Measurements from ENCODE around the gene RNF207. TPM values are rescaled to one million over a fixed set of nuclear protein-coding genes. Genes with fewer than 3 reads are reported as not detected.

The RNF207 gene
- total RNA-seq, 2 experiments from 2014 or later, result 12.4 to 36.7 TPM

GRCh38 chr1:6167391-6168303 lies 38.3 kb upstream of the RNF207 start:
- Mint-ChIP-seq H3K36me3 (no peaks in the 10 kb centered on the region), H3K27me3 (peaks cover 4% of the 10 kb centered on the region), H3K27ac (no peak overlapping the region), H3K4me3 (no peak overlapping the region), H3K4me1 (no peaks in the 10 kb centered on the region), H3K9me3 (ENCODE audit: low read depth) (no peaks in the 10 kb centered on the region)
- DNase-seq (no peak), ATAC-seq (no peak)
- CTCF ChIA-PET, result no interaction called here

DNA sequence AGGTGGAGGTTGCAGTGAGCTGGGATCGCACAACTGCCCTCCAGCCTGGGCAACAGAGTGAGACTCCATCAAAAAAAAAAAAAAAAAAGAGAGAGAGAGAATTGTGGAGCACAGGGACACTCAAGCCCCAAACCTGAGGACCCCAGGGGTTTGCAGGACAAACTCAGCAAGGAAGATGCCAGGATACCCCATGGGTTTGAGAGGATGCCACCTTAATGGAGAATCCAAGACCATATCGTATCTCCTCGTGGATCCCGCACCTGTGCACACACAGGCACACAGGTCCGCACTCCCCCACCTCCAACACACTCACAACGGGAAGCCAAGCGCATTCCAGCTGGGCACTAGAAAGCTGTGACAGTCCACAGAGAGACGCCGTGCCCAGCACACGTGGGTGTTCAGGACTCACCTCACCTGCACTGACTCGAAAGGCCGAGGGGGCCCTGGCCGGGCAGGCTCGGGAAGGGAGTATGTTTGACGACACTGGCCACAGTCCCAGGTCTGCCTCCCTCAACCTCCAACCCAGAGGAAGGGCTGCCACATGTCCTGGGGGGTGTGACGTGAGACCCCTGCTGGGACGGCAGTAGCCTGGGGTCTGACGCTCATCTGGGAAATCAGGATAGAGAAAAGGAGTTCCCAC lies 36.9 kb upstream of the RNF207 start:
- ATAC-seq, result no peak
- Mint-ChIP-seq H3K9me3 (ENCODE audit: low read depth) (no peaks in the 10 kb centered on the region), H3K4me3 (no peak overlapping the region), H3K36me3 (no peaks in the 10 kb centered on the region), H3K27ac (no peak overlapping the region), H3K4me1 (no peaks in the 10 kb centered on the region), H3K27me3 (peaks cover 4% of the 10 kb centered on the region)
- CTCF ChIA-PET, result no interaction called here
- DNase-seq, result no peak

GRCh38 chr1:6170116-6170741 lies 35.7 kb upstream of the RNF207 start:
- no peaks in the 10 kb centered on the region for H3K4me1 Mint-ChIP-seq
- CTCF ChIA-PET, result no interaction called here
- ATAC-seq, result no peak

DNA sequence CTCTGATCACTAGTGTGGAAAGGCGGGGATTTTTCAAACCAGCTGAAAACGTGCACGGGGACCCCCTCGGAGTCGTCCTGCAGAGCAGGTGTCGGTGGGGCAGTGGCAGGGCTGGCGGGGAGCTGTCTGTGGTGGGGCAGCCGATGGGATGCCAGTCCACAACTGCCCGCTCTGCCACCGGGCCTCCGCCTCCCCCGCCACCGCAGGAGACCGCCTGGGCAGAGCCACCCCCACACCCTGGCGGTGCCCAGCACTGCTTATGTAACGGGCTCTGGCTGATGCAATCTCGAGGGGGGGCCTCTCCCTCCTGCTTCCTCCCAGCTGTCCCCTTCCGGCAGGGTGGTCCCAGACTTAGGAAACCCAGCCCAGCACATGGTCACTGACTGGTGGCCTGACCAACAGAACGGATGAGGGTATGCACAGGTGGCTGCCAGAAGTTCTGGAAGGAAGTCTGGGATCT lies 35.1 kb upstream of the RNF207 start:
- ATAC-seq (no peak), DNase-seq (no peak)
- Mint-ChIP-seq H3K9me3 (ENCODE audit: low read depth) (no peaks in the 10 kb centered on the region), H3K27me3 (peaks cover 2% of the 10 kb centered on the region), H3K4me1 (no peaks in the 10 kb centered on the region), H3K27ac (no peak overlapping the region), H3K4me3 (no peak overlapping the region), H3K36me3 (no peaks in the 10 kb centered on the region)
- CTCF ChIA-PET, result no interaction called here

More at GRCh38 chr1:6170116-6170741, 35.7 kb upstream of the RNF207 start:
- Mint-ChIP-seq H3K4me3 (no peak overlapping the region), H3K27me3 (peaks cover 2% of the 10 kb centered on the region), H3K9me3 (ENCODE audit: low read depth) (no peaks in the 10 kb centered on the region), H3K27ac (no peak overlapping the region), H3K36me3 (no peaks in the 10 kb centered on the region)
- no peak for DNase-seq

DNA sequence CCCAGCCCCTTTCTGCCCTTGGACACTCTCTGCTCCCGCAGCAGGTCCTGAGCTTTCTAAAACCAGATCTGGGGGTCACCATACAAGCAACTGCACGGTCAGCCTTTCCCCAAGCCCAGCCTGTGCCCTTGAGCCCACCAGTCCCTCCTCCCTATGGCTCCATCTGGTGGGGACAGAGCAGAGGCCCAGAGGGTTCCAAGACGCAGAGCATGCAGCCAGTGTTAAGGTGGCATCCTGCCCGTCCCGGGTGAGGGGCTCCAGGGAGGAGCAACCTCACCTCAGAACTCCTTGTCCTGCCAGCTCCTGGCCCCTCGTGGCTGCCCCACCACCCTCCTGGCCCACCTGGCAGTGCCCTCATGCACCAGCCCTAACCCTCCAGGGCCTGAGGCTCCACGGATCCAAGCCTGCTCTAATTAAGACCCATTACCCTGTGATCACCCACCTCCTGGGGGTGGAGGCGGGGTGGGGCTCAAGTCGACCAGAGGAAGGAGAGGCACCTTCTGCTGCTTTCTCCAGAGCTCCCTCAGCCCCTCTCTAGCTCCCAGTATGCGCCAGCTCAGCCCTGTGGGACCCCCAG lies 34.3 kb upstream of the RNF207 start:
- Mint-ChIP-seq H3K27ac (no peak overlapping the region), H3K27me3 (peaks cover 2% of the 10 kb centered on the region), H3K36me3 (no peaks in the 10 kb centered on the region), H3K4me1 (no peaks in the 10 kb centered on the region), H3K4me3 (no peak overlapping the region), H3K9me3 (ENCODE audit: low read depth) (no peaks in the 10 kb centered on the region)
- no peak for ATAC-seq
- CTCF ChIA-PET, result no interaction called here
- no peak for DNase-seq

DNA sequence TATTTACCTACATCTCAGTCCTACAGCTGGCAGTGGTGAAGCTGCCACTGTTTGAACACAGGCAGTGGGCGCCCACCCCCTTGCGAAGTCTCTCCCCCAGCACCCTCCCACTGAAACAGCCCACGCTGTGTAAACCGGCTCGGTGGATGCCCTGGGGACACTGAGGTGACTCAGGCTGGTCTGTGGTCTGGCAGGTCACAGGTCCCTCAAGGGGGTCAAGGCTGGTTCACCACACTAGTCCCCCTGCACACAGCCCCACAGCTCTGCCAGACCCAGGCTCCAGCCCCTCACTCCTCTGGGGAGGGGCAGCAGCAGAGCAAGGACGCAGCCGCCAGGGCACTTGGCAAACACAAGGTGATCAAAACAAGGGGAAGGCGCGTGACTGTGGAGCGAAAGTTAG lies 33.4 kb upstream of the RNF207 start:
- DNase-seq (no peak), ATAC-seq (no peak)
- H3K36me3 Mint-ChIP-seq, result no peaks in the 10 kb centered on the region
- no peaks in the 10 kb centered on the region for H3K9me3 Mint-ChIP-seq (ENCODE audit: low read depth)
- no peak overlapping the region for H3K4me3 Mint-ChIP-seq
- CTCF ChIA-PET, result no interaction called here
- no peak overlapping the region for H3K27ac Mint-ChIP-seq
- H3K4me1 Mint-ChIP-seq, result no peaks in the 10 kb centered on the region
- peaks cover 7% of the 10 kb centered on the region for H3K27me3 Mint-ChIP-seq

DNA sequence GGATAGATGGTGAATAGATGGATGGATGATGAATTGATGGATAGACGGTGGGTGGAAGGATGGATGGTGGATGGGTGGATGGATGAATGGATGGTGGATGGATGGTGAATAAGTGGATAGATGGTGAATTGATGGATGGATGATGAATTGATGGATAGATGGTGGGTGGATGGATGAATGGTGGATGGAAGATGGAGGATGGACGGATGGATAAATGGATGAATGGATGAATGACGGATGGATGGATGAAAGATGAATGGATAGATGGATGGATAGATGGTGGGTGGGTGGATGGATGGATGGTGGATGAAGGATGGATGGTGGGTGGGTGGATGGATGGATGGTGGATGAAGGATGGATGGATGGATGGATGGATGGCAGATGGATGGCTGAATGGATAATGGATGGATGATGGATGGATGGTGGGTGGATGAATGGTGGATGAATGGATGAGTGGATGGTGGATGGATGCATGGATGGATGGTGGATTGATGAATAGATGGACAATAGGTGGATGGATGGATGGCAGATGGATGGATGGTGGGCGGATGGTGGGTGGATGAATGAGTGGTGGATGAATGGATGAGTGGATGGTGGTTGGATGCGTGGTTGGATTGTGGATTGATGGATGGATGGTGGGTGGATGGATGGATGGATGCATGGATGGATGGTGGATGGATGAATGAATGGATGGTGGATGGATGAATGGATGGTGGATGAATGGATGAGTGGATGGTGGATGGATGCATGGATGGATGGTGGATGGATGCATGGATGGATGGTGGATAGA lies 31.1 kb upstream of the RNF207 start:
- Mint-ChIP-seq H3K36me3 (no peaks in the 10 kb centered on the region), H3K4me3 (no peak overlapping the region), H3K27me3 (peaks cover 21% of the 10 kb centered on the region), H3K9me3 (ENCODE audit: low read depth) (no peaks in the 10 kb centered on the region), H3K4me1 (peaks cover 1% of the 10 kb centered on the region), H3K27ac (no peak overlapping the region)
- no peak for ATAC-seq
- CTCF ChIA-PET, result no interaction called here
- DNase-seq, result no peak

DNA sequence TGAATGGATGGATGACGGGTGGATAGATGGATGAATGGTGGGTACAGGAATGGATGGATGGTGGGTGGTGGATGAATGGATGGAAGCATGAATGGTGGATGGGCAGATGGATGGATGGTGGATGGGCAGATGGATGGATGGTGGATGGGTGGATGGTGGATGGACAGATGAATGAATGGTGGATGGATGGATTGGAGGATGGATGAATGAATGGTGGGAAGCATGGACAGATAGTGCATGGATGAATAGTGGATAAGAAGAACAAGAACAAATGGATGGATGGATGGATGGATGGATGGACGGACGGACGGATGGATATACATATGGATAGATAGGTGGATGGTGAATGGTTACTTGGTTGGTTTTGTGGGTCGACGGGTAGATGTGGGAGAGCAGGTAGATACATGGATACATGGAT lies 30.5 kb upstream of the RNF207 start:
- Mint-ChIP-seq H3K27ac (no peak overlapping the region), H3K4me3 (no peak overlapping the region), H3K36me3 (no peaks in the 10 kb centered on the region), H3K9me3 (ENCODE audit: low read depth) (no peaks in the 10 kb centered on the region), H3K27me3 (peaks cover 21% of the 10 kb centered on the region), H3K4me1 (peaks cover 1% of the 10 kb centered on the region)
- ATAC-seq, result no peak
- CTCF ChIA-PET, result no interaction called here
- no peak for DNase-seq

DNA sequence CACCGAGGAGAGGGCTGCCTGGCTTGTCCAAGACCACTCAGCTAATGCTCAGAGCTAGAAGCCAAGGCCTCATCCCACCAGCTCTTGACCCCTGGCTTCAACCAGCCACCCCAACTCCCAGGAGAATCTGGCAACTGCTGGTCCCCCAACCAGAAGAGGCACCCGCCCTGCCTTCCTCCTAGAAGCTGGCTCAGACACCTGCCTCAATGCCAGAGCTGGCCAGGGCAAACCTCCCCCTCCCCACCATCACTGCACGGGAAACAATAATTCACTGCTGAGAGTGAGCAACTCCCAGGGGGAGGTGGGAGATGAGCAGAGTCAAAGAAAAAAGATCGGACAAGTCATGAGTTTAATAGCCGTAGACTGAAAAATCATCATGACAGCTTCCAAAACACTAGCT lies 29.1 kb upstream of the RNF207 start:
- peaks cover 8% of the 10 kb centered on the region for H3K4me1 Mint-ChIP-seq
- no peak overlapping the region for H3K4me3 Mint-ChIP-seq
- H3K9me3 Mint-ChIP-seq (ENCODE audit: low read depth), result no peaks in the 10 kb centered on the region
- DNase-seq (no peak), ATAC-seq (no peak)
- H3K36me3 Mint-ChIP-seq, result no peaks in the 10 kb centered on the region
- H3K27me3 Mint-ChIP-seq, result peaks cover 34% of the 10 kb centered on the region
- CTCF ChIA-PET, result interaction anchor here (0.5 kb wide), 1 partner anchor 206 kb away, joined by 4 read pairs; no protein-coding TSS in a partner anchor
- no peak overlapping the region for H3K27ac Mint-ChIP-seq

GRCh38 chr1:6177681-6178380 lies 28.1 kb upstream of the RNF207 start:
- Mint-ChIP-seq H3K36me3 (no peaks in the 10 kb centered on the region), H3K27me3 (peaks cover 39% of the 10 kb centered on the region), H3K27ac (no peak overlapping the region), H3K9me3 (ENCODE audit: low read depth) (no peaks in the 10 kb centered on the region), H3K4me3 (no peak overlapping the region), H3K4me1 (peaks cover 9% of the 10 kb centered on the region)
- DNase-seq (no peak), ATAC-seq (no peak)
- CTCF ChIA-PET, result interaction anchor here (0.9 kb wide), 1 partner anchor 69 kb away, joined by 3 read pairs; no protein-coding TSS in a partner anchor

DNA sequence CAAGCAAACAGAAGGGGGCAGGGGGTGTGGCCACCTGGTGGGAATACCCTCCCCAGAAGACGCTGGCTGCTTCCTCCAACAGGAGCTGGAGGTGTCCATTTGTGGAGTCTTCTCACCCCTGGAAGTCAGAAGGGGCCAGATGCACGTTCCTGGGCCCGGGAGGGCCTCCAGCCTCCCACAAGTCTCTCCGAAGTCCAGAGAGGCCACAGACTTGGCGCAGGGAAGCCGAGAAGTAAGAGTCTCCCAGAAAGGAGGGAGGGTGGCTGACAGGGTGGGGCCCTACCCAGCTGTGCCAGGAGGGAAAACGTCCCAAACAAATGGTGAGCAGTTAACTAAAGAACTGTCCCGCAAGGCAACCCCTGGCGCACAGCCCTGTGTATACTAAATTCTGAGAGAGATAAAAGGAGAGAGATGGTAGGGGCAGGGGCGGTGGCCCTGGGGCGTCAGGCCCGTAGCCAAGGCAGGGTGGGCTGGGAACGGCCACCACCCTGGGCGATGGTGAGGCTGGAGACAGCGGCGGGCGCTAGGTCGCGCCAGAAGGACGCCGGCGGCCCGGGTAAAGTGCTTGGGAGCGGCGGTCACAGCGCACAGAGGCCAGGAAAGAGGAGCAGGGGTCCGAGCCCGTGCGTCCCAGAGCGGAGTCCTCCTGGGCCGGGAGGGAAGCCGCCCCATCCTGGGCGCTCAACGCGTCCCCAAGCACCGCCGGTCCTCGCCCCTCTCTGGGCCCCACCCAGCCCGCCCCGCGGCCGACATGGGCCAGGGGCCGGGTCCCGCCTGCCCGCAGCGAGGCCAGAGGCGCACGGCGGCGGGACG lies 27.0 kb upstream of the RNF207 start:
- DNase-seq, result no peak
- peaks cover 9% of the 10 kb centered on the region for H3K4me1 Mint-ChIP-seq
- no peak for ATAC-seq
- peaks cover 39% of the 10 kb centered on the region for H3K27me3 Mint-ChIP-seq
- no peak overlapping the region for H3K27ac Mint-ChIP-seq
- CTCF ChIA-PET, result interaction anchor here (0.5 kb wide), 1 partner anchor 94 kb away, joined by 3 read pairs; no protein-coding TSS in a partner anchor
- H3K36me3 Mint-ChIP-seq, result no peaks in the 10 kb centered on the region
- H3K9me3 Mint-ChIP-seq (ENCODE audit: low read depth), result no peaks in the 10 kb centered on the region
- no peak overlapping the region for H3K4me3 Mint-ChIP-seq

Measured in activated CD8-positive, alpha-beta memory T cell treated with anti-CD3 and anti-CD28 coated beads, Interleukin-2, amount 10 ng/mL, durations not matched to agents 7 days and 5 days (primary cell).